ENCODE measurements around the gene LRMDA. TPM values are rescaled to one million over a fixed set of nuclear protein-coding genes. Genes with fewer than 3 reads are reported as not detected.

The LRMDA gene
- total RNA-seq, 1 experiment from 2014 or later, result not detected

DNA sequence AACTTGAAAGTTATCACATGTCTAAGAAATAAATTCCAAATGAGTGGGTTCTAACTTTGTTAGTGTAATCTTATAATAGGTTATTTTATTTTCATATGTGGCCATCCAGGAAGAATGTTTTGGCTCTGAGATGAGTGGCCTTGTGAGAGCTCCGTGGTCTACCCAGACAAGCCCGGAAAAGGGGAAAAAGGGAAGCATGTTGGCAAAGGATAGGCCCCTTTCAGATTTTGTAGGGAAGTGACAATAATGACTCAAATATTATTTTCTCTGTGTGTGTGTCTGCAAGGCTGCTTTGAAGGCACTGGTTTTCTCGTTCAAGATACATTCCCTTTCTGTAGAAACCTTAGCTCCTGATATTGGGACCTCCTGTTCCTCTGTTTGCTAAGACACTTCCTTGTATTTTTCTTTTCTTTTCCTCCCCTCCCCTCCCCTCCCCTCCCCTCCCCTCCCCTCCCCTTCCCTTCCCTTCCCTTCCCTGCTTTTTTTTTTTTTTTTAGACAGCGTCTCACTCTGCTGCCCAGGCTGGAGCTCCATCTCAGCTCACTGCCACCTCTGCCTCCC, 240.8 kb downstream of the LRMDA start:
- no peak overlapping the region for H3K27ac ChIP-seq (ENCODE audit: low read depth, low read length, poor library complexity, severe bottlenecking)
- H3K9me3 ChIP-seq (ENCODE audit: low read depth, low read length, poor library complexity, severe bottlenecking), result no peaks in the 10 kb centered on the region
- CTCF ChIA-PET, result no interaction called here
- POLR2A ChIA-PET (ENCODE audit: low non-redundant PET), result no interaction called here
- intact Hi-C loops (cut with micrococcal nuclease; ENCODE audit: unreplicated experiment), result no loop called here
- no peaks in the 10 kb centered on the region for H3K36me3 ChIP-seq (ENCODE audit: insufficient read depth, low read length, poor library complexity, severe bottlenecking)
- TF ChIP-seq, protein P1, sequence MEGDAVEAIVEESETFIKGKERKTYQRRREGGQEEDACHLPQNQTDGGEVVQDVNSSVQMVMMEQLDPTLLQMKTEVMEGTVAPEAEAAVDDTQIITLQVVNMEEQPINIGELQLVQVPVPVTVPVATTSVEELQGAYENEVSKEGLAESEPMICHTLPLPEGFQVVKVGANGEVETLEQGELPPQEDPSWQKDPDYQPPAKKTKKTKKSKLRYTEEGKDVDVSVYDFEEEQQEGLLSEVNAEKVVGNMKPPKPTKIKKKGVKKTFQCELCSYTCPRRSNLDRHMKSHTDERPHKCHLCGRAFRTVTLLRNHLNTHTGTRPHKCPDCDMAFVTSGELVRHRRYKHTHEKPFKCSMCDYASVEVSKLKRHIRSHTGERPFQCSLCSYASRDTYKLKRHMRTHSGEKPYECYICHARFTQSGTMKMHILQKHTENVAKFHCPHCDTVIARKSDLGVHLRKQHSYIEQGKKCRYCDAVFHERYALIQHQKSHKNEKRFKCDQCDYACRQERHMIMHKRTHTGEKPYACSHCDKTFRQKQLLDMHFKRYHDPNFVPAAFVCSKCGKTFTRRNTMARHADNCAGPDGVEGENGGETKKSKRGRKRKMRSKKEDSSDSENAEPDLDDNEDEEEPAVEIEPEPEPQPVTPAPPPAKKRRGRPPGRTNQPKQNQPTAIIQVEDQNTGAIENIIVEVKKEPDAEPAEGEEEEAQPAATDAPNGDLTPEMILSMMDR (conservative IDR thresholded peaks at IDR 0.05; ENCODE audit: low read depth, low read length), result no peak
- no peak for TF ChIP-seq EZH2 (IDR thresholded peaks at IDR 0.05; ENCODE audit: borderline replicate concordance, low read depth, low read length, poor library complexity, severe bottlenecking)
- no peak for DNase-seq (ENCODE audit: low spot score)
- no peak overlapping the region for H3K4me3 ChIP-seq (ENCODE audit: low read depth, low read length, poor library complexity, severe bottlenecking)
- H3K27me3 ChIP-seq (replicated peaks; ENCODE audit: insufficient read depth, low read depth, low read length, poor library complexity), result peaks cover 24% of the 10 kb centered on the region
- BruUV-seq (replicated peaks), result no TSS peak
- H3K4me1 ChIP-seq (ENCODE audit: insufficient read depth, low read length, poor library complexity, severe bottlenecking), result no peaks in the 10 kb centered on the region

- ChIA-PET CTCF (no interaction called here), POLR2A (ENCODE audit: low non-redundant PET) (no interaction called here)
- intact Hi-C loops (cut with micrococcal nuclease; ENCODE audit: unreplicated experiment), result no loop called here
Measured at GRCh38 chr10:75672842-75673241, 241.4 kb downstream of the LRMDA start.

GRCh38 chr10:75677541-75677940, 246.1 kb downstream of the LRMDA start:
- ChIA-PET CTCF (no interaction called here), POLR2A (ENCODE audit: low non-redundant PET) (no interaction called here)
- Histone ChIP-seq H3K27ac (ENCODE audit: low read depth, low read length, poor library complexity, severe bottlenecking) (no peak overlapping the region), H3K27me3 (replicated peaks; ENCODE audit: insufficient read depth, low read depth, low read length, poor library complexity) (peaks cover 46% of the 10 kb centered on the region), H3K4me1 (ENCODE audit: insufficient read depth, low read length, poor library complexity, severe bottlenecking) (no peaks in the 10 kb centered on the region), H3K9me3 (ENCODE audit: low read depth, low read length, poor library complexity, severe bottlenecking) (no peaks in the 10 kb centered on the region), H3K36me3 (ENCODE audit: insufficient read depth, low read length, poor library complexity, severe bottlenecking) (no peaks in the 10 kb centered on the region), H3K4me3 (ENCODE audit: low read depth, low read length, poor library complexity, severe bottlenecking) (no peak overlapping the region)
- no peak for DNase-seq (ENCODE audit: low spot score)
- intact Hi-C loops (cut with micrococcal nuclease; ENCODE audit: unreplicated experiment), result no loop called here
- BruUV-seq (replicated peaks), result no TSS peak
- TF ChIP-seq, protein P1 (conservative IDR thresholded peaks at IDR 0.05; ENCODE audit: low read depth, low read length), result no peak
- TF ChIP-seq EZH2 (IDR thresholded peaks at IDR 0.05; ENCODE audit: borderline replicate concordance, low read depth, low read length, poor library complexity, severe bottlenecking), result no peak

More at GRCh38 chr10:75672842-75673241, 241.4 kb downstream of the LRMDA start:
- no peak for TF ChIP-seq EZH2 (IDR thresholded peaks at IDR 0.05; ENCODE audit: borderline replicate concordance, low read depth, low read length, poor library complexity, severe bottlenecking)
- TF ChIP-seq, protein P1 (conservative IDR thresholded peaks at IDR 0.05; ENCODE audit: low read depth, low read length), result no peak
- peaks cover 30% of the 10 kb centered on the region for H3K27me3 ChIP-seq (replicated peaks; ENCODE audit: insufficient read depth, low read depth, low read length, poor library complexity)
- DNase-seq (ENCODE audit: low spot score), result no peak
- no peaks in the 10 kb centered on the region for H3K4me1 ChIP-seq (ENCODE audit: insufficient read depth, low read length, poor library complexity, severe bottlenecking)
- no peak overlapping the region for H3K27ac ChIP-seq (ENCODE audit: low read depth, low read length, poor library complexity, severe bottlenecking)
- no peak overlapping the region for H3K4me3 ChIP-seq (ENCODE audit: low read depth, low read length, poor library complexity, severe bottlenecking)
- no TSS peak for BruUV-seq (replicated peaks)
- H3K36me3 ChIP-seq (ENCODE audit: insufficient read depth, low read length, poor library complexity, severe bottlenecking), result no peaks in the 10 kb centered on the region
- no peaks in the 10 kb centered on the region for H3K9me3 ChIP-seq (ENCODE audit: low read depth, low read length, poor library complexity, severe bottlenecking)
